Endothelial cell of umbilical vein (primary cell): Measurements from ENCODE around the gene ETS1. TPM values are rescaled to one million over a fixed set of nuclear protein-coding genes. Genes with fewer than 3 reads are reported as not detected.

ENCODE experiments used
- BruUV-seq: library from RNA; stranded (reverse); fragments of 400-500 nt; replicated peaks from 2 replicates; lab custom pipeline; 2021; lab: Mats Ljungman, UMichigan
- CTCF ChIA-PET: fragments of 300-600, 350-600 bp; sonication (Branson Sonifier 250); formaldehyde crosslinking; loops from one replicate; lab custom pipeline; 2021; ENCODE audit warnings: antibody characterized with exemption, inconsistent platforms; lab: Charles Lee
- POLR2A ChIA-PET: fragments of 300-600, 350-600 bp; sonication (Branson Sonifier 250); formaldehyde crosslinking; loops from one replicate; lab custom pipeline; 2021; ENCODE audit warnings: antibody characterized with exemption, inconsistent platforms; lab: Charles Lee
- DNase-seq: peaks from one replicate; pipeline ENCODE4 v3.0.0-alpha.2; 2011; ENCODE audit warnings: low read depth, low spot score
- FAIRE-seq: peaks from 2 replicates; lab custom pipeline; 2011; peaks lifted over from hg19 to GRCh38; lab: Jason Lieb, UNC
- H2AFZ ChIP-seq: 2 replicates; pipeline ENCODE4 v1.6.0; 2012; ENCODE audit warnings: low read depth, low read length, control low read depth, inconsistent platforms
- H3K27ac ChIP-seq: 2 replicates; pipeline ENCODE4 v1.5.1; 2011; ENCODE audit warnings: low read depth, mild to moderate bottlenecking, control low read depth, low read length, moderate library complexity; ENCODE audit not compliant: insufficient read depth
- H3K27me3 ChIP-seq, 2 experiments: 2 replicates each; pipeline versions ENCODE4 v1.6.0 to v1.6.1; 2011; ENCODE audit warnings: low read length in 2 of 2, mixed read lengths in 1 of 2; ENCODE audit not compliant: control insufficient read depth in 2 of 2, insufficient read depth in 2 of 2
- H3K36me3 ChIP-seq, 2 experiments: 2 replicates in 1 of 2; 3 replicates in 1 of 2; pipeline ENCODE4 v1.5.1; 2011; ENCODE audit warnings: low read length in 2 of 2, mild to moderate bottlenecking in 1 of 2, moderate library complexity in 1 of 2; ENCODE audit not compliant: control insufficient read depth in 2 of 2, insufficient read depth in 2 of 2; ENCODE audit errors: extremely low read depth in 1 of 2
- H3K4me1 ChIP-seq: 3 replicates; pipeline ENCODE4 v1.5.1; 2011; ENCODE audit warnings: mild to moderate bottlenecking, low read length; ENCODE audit not compliant: control insufficient read depth, insufficient read depth; ENCODE audit errors: extremely low read depth
- H3K4me2 ChIP-seq: 2 replicates; pipeline ENCODE4 v1.6.1; 2011; ENCODE audit warnings: low read length, control low read depth, mixed read lengths; ENCODE audit not compliant: insufficient read depth
- H3K4me3 ChIP-seq, 3 experiments: fragments of 200-600 bp in 1 of 3; sonication (generic), shearing (Covaris generic) in 1 of 3; replicated peaks in 1 of 3; 2 replicates each; pipeline ENCODE4 v1.5.1; 2011 to 2016; ENCODE audit warnings: control low read depth in 3 of 3, low read length in 3 of 3, mild to moderate bottlenecking in 2 of 3, inconsistent platforms in 1 of 3, low read depth in 1 of 3, moderate library complexity in 1 of 3; ENCODE audit not compliant: insufficient read depth in 1 of 3
- H3K79me2 ChIP-seq: 2 replicates; pipeline ENCODE4 v1.6.0; 2012; ENCODE audit warnings: low read length, inconsistent platforms; ENCODE audit not compliant: control insufficient read depth, insufficient read depth
- H3K9ac ChIP-seq: replicated peaks from 2 replicates; pipeline ENCODE3; 2011; ENCODE audit warnings: low read length, control low read depth; ENCODE audit not compliant: insufficient read depth; ENCODE audit errors: extremely low read depth
- H3K9me1 ChIP-seq: replicated peaks from 3 replicates; pipeline ENCODE4 v1.6.0; 2011; ENCODE audit warnings: mild to moderate bottlenecking, low read length; ENCODE audit not compliant: control insufficient read depth, insufficient read depth; ENCODE audit errors: extremely low read depth
- H3K9me3 ChIP-seq: replicated peaks from 2 replicates; pipeline ENCODE4 v1.5.1; 2012; ENCODE audit warnings: low read length, inconsistent platforms; ENCODE audit not compliant: control insufficient read depth, insufficient read depth
- H4K20me1 ChIP-seq: replicated peaks from 2 replicates; pipeline ENCODE3; 2011; ENCODE audit warnings: mild to moderate bottlenecking, low read length; ENCODE audit not compliant: control insufficient read depth, insufficient read depth; ENCODE audit errors: extremely low read depth
- CTCF ChIP-seq, 2 donors: IDR thresholded peaks; 1 replicate in 1 of 2; 2 replicates in 1 of 2; pipeline ENCODE4 v1.5.1; 2011; ENCODE audit warnings: low read length in 2 of 2, mild to moderate bottlenecking in 2 of 2, moderate library complexity in 2 of 2, control low read depth in 1 of 2, inconsistent platforms in 1 of 2, low read depth in 1 of 2; ENCODE audit not compliant: insufficient read depth in 1 of 2; ENCODE audit errors: extremely low read depth in 1 of 2
- EZH2 ChIP-seq: IDR thresholded peaks from 2 replicates; pipeline ENCODE4 v1.6.1; 2012; ENCODE audit warnings: borderline replicate concordance, low read depth, mild to moderate bottlenecking, moderate library complexity, low read length, inconsistent platforms; ENCODE audit not compliant: severe bottlenecking
- FOS ChIP-seq: IDR thresholded peaks from 2 replicates; pipeline ENCODE4 v1.6.1; 2011; ENCODE audit warnings: mild to moderate bottlenecking, low read length, moderate library complexity, borderline replicate concordance; ENCODE audit not compliant: insufficient read depth
- GATA2 ChIP-seq: IDR thresholded peaks from 2 replicates; pipeline ENCODE4 v1.7.0; 2011; ENCODE audit warnings: low read depth, mild to moderate bottlenecking, moderate library complexity, mixed read lengths, low read length; ENCODE audit not compliant: insufficient read length, insufficient read depth
- JUN ChIP-seq: IDR thresholded peaks from 2 replicates; pipeline ENCODE4 v1.6.1; 2011; ENCODE audit warnings: borderline replicate concordance, low read depth; ENCODE audit not compliant: insufficient read length, insufficient read depth
- MAX ChIP-seq: IDR thresholded peaks from 2 replicates; pipeline ENCODE4 v1.6.1; 2011; ENCODE audit not compliant: insufficient read depth, insufficient read length
- MYC ChIP-seq: IDR thresholded peaks from one replicate; pipeline ENCODE4 v1.6.1; 2011; ENCODE audit warnings: mild to moderate bottlenecking, low read depth, low read length
- POLR2A ChIP-seq: IDR thresholded peaks from 2 replicates; pipeline ENCODE4 v1.6.1; 2012; ENCODE audit warnings: low read depth, mild to moderate bottlenecking, control low read depth, low read length
- POLR2AphosphoS5 ChIP-seq: IDR thresholded peaks from 2 replicates; pipeline ENCODE4 v1.6.1; 2012; ENCODE audit warnings: low read depth, mild to moderate bottlenecking, control low read depth, low read length, moderate library complexity; ENCODE audit not compliant: insufficient read depth
- dilution Hi-C: fragments of 300-500 bp; cut with MboI; formaldehyde crosslinking; loops from one replicate; pipeline ENCODE4 v1.15.0; 2019; ENCODE audit warnings: low sequenced_read_pairs; ENCODE audit not compliant: extremely low pct_ligation_motif_present
- intact Hi-C: fragments of 100-400 bp; cut with micrococcal nuclease; formaldehyde crosslinking; loops from one replicate; pipeline ENCODE4 v1.10.0; 2022
- polyA plus RNA-seq, 4 experiments: library from polyadenylated mRNA; depleted of rRNA in 3 of 4; stranded (reverse) in 3 of 4; unstranded in 1 of 4; fragments of >200 nt; gene quantifications; 2 replicates each; pipeline versions ENCODE4 v1.2.1 to v1.2.3, GENCODE V29; 2011 to 2012; ENCODE audit warnings: missing spikeins in 1 of 4
- total RNA-seq: library from RNA; stranded (reverse); gene quantifications from 2 replicates; pipeline ENCODE4 v1.2.3, GENCODE V29; 2021

Gene ETS1
- total and polyA plus RNA-seq, 2 donors (not counting 3 experiments of a cell fraction or from before 2014, with no cell fraction given): 34.2 to 115 TPM

- Histone ChIP-seq H2AFZ (no peak overlapping the region), H3K27me3 (no peaks in the 10 kb centered on the region), H3K4me3 (peak overlapping the region in 1 of 3 experiments; percentile 28), H3K9me1 (no peaks in the 10 kb centered on the region), H3K36me3 (no peaks in the 10 kb centered on the region), H3K79me2 (peaks cover 83% of the 10 kb centered on the region), H4K20me1 (no peaks in the 10 kb centered on the region), H3K4me2 (peak overlapping the region; percentile 79), H3K4me1 (peaks cover 67% of the 10 kb centered on the region), H3K9ac (peak overlapping the region; percentile 73), H3K9me3 (no peaks in the 10 kb centered on the region), H3K27ac (peak overlapping the region; percentile 94)
- BruUV-seq: TSS peak; percentile 56
- ChIA-PET CTCF (interaction anchor here (0.7 to 2.7 kb wide), 7 partner anchors 16 to 164 kb away, joined by 3 to 10 read pairs (median 3); no protein-coding TSS in a partner anchor), POLR2A (no interaction called here)
- no peak for FAIRE-seq
- DNase-seq: no peak
- TF ChIP-seq CTCF (IDR thresholded peaks at IDR 0.05; ENCODE audit: extremely low read depth in 1 of 2, insufficient read depth in 1 of 2, low read depth in 1 of 2, low read length in 2 of 2): no peak
- TF ChIP-seq JUN: no peak
- no peak for TF ChIP-seq MYC
- no peak for TF ChIP-seq GATA2
- no peak for TF ChIP-seq POLR2A
- no peak for TF ChIP-seq FOS
- no peak for TF ChIP-seq EZH2
- no peak for TF ChIP-seq POLR2AphosphoS5
- TF ChIP-seq MAX: no peak
- intact Hi-C loops (loop anchor here (1.0 to 2.0 kb wide), 7 partner anchors 12 to 302 kb away; no protein-coding TSS in a partner anchor), dilution Hi-C loops (no loop called here)
Observed at GRCh38 chr11:128497776-128498095, 89.6 kb downstream of the ETS1 start.
